ENCODE data around the gene MED25.
"Not testable (repeated sequence)": the region's sequence is repeated elsewhere in the genome, so short reads cannot be mapped to it uniquely, and the experiment has no call there.

MED25 gene

DNA sequence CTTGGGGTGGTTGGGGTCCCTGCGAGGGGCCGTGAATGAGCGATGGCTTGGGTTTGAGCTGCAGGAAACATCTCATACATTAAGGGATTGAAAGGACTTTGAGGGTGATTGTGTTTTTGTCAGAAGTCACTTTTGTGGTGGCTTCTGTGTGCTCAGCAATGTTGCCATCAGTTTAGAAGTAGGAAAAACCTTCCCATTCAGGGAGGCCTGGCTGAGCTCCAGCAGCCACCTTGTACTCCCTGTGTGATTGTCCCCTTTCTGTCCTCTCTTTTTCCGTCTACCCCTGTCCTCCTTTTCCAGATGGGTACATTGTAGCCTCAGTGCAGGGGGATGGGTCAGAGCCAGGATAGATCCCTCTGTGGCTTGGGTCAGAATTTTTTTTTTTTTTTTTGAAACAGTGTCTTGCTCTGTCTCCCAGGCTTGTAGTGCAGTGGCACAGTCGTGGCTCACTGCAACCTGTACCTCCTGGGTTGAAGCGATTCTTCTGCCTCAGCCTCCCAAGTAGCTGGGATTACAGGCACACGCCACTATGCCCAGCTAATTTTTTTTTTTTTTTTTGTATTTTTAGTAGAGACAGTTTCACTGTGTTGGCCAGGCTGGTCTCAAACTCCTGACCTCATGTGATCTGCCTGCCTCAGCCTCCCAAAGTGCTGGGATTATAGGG is 1.5 kb downstream of the MED25 start:
- DNase-seq, result not testable (repeated sequence)

DNA sequence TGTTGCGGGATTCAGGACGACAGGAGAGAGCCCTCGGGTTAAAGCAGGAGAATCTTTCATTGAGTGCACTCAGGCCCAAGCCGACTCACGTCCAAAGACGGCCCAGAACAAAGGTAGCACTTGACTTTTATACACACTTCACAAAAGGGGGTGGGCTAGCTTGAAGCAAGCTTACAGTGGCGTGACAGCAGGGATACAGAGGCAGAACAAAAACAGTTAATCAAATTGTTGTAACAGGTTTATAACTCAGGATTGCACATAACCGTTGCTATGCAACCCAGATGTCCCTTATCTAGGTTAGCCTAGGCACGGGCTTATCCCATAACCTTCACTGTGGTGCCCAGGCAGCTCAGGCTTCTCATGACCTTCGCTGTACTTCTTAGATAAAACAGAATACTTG is 2.0 kb downstream of the MED25 start:
- no peak for DNase-seq

DNA sequence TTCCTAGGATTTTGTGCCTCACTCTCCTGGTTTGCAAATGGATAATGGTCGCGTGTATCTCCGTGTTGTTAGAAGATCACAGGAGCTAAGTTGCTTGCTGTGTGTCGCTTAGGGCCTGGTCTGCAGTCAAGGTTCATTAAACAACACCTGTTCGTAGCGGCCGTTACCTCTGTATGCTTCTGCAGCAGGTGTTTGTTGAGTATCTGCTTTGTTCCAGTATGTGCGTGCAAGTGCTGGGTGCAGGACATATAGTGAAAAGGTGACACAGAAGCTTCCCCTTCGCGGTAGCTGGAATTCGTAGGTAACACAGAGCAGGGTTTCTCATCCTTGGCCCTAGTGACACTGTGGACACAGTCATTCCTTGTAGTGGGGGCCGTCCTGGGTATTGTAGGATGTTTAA is 5.4 kb downstream of the MED25 start:
- no peak for DNase-seq

DNA sequence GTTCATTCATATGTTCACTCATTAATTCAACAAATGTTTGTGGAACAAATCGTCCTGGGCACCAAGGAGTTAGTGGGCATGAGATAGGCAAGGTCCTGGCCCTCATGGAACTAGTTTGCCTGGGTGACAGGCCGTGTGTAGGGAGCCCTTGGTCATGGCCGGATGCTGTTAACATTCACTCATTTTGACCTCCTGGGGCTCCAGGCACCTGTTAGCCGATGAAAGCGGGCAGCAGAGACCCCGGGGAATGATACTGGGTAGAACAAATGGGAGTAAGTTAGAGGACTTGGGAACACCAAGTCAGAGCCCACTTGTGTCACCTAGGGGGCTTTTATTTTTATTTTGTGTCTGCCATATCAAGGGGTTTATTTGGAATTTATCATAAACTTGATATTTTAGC is 6.6 kb downstream of the MED25 start:
- DNase-seq, result no peak

DNA sequence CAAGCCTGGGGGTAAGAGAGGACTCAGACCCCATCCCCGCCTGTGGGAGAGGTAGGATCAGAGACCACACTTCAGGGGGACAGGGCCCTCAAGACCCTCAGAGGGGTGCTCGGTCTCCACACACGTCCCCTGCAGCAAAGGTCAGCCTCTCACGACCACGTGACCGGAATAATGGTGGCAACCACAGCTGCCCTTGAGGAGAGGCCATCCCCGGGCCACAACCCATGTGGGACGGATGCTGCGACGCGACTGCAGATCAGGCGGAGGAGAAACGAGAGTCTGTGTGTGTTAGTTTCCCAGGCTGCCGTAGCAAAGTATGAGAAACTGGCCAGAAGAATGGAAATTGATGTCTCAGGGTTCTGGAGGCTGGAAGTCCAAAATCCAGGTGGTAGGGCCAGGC is 8.9 kb downstream of the MED25 start:
- DNase-seq, result no peak

DNA sequence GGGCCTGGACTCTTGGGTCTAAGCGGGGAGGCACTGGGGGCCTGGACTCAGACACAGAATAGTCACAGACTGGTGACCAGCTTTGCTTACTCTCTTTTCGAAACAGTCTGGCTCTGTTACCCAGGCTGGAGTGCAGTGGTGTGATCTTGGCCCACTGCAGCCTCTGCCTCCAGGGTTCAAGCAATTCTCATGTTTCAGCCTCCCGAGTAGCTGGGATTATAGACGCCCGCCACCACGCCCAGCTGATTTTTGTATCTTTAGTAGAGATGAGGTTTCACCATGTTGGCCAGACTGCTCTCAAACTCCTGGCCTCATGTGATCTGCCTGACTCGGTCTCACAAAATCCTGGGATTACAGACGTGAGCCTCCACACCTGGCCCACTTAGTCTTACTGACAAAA is 11.1 kb downstream of the MED25 start:
- DNase-seq, result no peak

DNA sequence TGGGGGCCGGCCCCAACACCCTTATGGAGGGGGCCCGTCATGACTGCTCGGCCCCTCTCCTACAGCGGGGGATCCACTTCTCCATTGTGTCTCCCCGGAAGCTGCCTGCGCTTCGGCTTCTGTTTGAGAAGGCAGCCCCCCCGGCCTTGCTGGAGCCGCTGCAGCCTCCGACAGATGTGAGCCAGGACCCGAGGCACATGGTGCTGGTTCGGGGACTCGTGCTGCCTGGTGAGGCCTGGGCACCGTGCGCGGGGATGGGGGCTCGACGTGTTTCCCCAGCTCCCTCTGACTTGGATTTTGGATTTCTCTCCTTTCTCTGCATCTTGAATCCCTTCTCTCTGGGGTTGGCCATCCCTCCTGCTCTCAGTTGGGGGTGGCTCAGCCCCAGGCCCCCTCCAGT is 11.6 kb downstream of the MED25 start:
- no peak for DNase-seq

DNA sequence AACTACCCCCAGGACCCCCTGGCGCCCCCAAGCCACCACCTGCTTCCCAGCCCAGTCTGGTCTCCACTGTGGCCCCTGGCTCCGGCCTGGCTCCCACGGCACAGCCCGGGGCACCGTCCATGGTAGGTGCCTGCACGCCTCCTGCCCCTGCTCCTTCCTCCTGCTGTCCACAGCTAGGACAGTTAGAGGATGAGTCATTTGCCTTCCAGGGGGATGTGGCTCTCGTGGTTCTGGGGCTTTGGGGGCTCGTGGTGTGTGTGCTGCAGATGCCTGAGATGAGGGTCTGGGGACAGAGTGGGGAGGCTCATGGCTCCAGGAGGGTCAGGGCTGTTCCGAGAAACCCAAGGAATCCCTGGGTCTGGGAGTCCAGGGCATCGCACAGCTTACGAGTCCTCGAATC is 12.7 kb downstream of the MED25 start:
- no peak for DNase-seq

DNA sequence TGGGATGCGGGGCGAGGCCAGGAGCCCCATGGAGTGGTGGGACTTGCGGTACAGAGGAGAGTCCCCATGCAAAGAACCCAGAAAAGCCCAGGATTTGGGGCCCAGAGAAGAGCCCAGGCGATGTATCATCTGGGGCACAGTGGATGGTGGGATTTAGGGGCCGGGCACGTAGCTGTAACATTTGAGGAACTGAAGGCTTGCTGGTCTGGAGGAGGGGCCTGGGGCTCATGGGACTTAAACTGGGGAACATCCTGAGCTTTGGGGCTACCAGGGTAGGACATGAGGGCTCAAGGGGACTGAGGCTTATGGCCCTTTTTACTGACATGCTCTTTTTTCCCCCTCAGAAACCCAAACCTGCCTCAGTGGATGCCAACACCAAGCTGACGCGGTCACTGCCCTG is 13.5 kb downstream of the MED25 start:
- DNase-seq, result no peak

DNA sequence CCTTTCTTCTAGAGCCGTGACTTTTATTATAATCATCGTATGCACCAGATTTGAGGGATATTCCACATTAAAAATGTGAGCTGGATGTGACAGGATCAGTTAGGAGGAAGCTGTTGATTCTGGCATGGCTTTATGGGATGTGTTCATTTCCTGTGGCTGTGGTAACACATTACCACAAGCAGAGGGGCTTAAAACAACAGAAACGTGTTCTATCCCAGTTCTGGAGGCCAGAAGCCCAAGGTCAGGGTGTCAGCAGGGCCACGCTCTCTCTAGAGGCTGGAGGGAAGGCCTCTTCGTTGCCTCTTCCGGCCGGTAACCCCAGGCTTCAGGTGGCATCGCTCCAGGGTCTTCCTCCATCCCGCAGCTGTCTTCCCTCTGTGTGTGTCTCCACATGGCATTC is 14.5 kb downstream of the MED25 start:
- no peak for DNase-seq

DNA sequence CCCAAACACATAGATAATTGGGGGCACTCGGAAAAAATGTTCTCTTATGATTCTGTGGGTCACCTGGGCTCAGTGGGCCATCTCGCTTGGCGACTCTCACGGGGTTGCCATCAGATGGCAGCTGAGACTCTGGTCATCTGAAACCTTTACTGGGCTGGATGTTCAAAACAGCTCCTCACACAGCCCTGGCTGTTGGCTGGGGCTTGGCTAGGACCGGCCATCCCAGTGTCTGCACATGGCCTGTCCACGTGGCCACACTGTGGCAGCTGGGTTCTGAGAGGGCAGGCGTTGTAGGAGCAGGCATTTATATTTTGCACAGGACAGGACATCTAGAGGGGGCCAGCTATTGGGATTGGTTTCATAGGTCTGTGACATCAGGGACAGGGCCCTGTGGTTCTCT is 15.5 kb downstream of the MED25 start:
- DNase-seq, result no peak

DNA sequence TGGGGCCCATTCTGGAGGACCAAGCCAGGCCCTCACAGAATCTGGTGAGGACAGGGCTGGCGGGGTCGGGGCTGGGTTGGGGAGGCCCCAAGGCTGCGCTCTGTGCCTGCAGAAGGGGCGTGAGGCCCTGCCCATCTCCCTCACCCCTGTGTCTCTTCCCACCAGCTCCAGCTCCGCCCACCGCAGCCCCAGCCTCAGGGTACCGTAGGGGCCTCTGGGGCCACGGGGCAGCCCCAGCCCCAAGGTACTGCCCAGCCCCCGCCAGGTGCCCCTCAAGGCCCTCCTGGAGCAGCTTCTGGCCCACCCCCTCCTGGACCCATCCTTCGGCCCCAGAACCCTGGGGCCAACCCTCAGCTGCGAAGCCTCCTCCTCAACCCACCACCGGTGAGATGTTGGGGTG is 17.5 kb downstream of the MED25 start:
- no peak for DNase-seq

DNA sequence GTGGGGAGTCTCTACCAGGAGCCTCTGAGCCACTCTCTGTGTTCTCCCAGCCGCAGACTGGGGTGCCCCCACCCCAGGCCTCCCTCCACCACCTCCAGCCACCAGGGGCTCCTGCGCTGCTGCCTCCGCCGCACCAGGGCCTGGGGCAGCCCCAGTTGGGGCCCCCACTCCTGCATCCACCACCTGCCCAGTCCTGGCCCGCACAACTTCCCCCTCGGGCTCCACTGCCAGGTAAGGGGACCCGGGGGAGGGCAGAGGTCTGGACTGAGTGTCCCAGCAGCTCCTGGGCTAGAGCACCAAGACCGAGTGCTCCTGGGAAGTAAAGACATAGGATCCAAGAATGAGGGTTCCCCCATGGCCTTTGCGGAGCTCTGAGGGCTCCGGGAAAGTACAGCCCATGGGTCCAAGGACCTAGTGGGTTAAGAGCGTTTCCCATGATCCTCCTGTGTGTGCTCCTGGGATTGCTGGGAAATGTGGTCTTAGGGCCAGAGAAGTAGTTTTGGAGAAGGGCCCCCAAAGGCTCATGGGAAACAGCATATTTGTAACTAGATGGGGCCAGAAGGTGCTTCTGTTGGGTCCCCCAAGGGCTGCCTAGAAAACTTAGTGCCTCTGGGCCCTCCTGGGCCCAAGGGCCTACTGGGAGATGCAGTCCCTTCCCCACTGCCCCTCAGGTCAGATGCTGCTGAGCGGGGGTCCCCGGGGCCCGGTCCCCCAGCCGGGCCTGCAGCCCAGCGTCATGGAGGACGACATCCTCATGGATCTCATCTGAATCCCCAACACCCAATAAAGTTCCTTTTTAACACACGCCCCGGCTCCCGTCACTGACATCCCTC is 18.3 kb downstream of the MED25 start:
- no peak for DNase-seq

DNA sequence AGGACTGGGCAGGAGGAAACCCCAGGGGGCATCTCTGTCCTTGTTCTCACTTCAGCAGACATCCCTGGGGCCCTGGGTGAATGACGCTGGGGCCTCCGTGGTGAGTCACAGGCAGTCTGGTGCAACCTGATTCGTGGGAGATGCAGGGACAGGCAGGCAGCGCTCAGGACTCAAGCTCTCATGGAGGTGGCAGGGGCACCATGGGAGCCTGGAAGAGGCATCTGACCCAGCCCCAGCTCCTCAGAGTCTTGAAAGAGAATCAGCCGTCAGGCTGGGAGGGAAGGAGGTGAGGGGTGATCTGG is 18.9 kb downstream of the MED25 start:
- DNase-seq, result no peak

DNA sequence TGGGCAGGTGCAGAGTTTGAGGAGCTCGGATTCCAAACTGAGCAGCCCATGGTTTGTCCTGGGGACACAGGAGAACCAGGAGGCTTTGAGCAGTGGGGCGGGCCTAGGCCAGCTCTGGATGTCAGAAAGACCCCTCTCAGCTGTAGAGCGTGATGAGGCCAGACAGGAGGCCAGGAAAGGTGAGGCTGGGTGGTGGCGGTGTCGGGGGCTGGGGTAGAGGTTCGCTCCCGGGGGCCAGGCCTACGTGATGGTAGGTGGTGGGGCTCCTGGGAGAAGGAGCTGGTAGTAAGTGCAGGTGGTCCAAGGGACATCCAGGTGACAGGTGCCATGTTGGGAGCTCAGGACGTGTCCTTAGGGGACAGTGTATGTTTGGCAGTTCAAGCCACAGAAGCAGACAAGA is 19.3 kb downstream of the MED25 start:
- DNase-seq, result no peak

DNA sequence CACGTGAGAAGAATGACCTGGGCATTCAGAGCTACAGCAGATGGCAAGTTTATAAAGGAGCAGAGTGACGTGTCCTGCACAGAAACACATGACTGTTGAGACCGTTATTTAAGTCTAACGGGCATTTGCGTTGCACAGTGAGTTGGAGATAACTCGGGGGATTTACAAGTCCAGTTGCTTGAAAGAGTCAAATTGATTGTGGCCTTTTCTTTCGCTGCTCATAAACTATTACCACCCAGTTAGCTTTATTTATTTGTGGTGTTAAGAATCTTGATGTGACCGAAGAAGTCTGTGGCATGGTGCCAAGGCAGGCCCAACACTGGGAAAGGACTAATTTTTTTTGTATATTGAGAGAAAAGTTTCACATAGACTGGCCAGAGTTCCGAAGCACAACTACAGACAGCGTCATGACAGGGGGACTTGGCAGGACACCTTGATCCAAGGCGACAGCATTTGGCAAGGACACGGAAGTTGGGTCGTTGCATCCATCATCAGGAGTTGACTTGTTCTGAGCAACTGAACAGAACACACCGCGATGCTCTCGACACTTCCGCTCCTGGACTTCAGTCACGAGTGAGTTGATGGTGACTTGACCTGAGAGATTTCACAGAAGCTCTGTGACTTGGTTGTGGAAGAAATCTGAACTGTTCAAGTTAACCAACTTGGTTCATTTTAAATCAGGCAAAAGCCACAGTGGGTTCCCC is 20.9 kb downstream of the MED25 start:
- DNase-seq, result no peak

DNA sequence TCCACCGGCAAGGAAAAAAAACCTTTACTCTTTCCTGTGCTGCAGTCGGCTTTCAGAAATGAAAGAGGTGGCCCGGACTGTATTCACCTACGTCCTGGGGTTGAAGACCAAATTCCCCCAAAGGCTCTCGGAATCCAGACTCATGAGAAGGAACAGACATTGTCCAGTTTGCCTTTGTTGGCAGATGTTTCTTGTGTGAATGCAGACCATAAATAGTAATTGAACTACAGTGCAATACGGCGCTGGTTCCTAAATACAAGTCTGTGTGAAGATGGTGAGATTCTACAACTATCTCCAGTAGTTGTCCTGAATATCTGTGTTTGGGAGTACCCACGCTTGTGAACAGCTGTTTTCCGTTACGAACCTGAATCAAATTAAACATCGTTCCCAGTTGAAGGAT is 21.6 kb downstream of the MED25 start:
- DNase-seq, result no peak

DNA sequence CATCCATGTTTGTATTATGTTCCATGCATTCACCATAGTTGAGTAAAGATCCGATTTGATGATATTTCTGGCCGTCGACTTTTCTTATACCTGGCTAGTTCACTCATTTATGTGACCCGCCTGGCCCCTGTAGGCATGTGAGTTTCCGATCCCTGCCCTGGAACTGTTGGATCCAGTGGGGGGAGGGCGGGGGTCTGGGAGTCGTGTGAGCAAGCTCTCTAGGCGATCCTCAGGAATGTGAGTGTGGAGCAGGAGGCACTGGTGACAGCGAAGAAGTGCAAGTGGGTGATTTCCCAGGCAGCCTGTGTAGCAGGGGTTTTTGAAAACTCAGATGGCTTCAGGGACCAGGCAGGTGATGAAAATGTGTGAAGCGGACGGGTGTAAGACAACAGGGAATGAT is 22.2 kb downstream of the MED25 start:
- no peak for DNase-seq

DNA sequence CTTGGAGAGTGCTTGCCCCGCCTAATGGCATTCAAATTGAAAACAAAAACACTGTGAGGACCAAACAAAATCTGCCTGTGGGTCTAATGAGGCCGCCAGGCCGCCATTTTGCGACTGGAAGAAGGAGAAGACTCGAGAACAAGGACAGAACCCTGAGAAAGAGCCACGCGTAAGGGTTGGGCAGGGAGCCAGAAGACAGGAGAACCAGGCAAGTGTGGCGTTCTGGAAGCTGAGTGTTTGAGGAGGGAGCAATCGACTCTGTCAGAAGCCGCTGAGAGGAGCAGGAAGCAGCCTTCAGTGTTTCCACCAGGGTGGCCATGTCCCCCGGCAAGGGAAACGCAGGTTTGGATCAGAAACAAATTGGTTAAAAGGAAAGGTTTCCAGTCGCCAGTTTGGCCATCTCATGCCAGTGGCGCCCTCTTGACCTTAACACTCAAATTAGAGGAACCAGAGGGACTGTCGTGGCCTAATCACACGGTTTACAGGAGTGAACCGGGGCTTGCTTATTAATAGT is 22.7 kb downstream of the MED25 start:
- DNase-seq, result no peak

DNA sequence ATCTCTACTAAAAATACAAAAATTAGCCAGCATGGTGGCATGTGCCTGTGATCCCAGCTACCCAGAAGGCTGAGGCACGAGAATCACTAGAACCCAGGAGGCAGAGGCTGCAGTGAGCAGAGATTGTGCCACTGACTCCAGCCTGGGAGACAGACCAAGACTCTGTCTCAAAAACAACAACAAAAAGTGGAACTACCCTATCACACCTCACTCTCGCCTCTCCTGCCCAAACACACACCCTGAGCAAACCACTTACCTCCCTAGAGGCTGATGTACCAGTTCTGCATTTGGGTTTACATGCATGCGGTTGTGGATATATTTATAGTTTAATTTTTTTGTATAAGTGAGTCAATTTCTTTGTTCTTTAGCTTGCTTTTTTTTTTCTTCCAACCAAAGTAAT is 25.2 kb downstream of the MED25 start:
- DNase-seq, result no peak

DNA sequence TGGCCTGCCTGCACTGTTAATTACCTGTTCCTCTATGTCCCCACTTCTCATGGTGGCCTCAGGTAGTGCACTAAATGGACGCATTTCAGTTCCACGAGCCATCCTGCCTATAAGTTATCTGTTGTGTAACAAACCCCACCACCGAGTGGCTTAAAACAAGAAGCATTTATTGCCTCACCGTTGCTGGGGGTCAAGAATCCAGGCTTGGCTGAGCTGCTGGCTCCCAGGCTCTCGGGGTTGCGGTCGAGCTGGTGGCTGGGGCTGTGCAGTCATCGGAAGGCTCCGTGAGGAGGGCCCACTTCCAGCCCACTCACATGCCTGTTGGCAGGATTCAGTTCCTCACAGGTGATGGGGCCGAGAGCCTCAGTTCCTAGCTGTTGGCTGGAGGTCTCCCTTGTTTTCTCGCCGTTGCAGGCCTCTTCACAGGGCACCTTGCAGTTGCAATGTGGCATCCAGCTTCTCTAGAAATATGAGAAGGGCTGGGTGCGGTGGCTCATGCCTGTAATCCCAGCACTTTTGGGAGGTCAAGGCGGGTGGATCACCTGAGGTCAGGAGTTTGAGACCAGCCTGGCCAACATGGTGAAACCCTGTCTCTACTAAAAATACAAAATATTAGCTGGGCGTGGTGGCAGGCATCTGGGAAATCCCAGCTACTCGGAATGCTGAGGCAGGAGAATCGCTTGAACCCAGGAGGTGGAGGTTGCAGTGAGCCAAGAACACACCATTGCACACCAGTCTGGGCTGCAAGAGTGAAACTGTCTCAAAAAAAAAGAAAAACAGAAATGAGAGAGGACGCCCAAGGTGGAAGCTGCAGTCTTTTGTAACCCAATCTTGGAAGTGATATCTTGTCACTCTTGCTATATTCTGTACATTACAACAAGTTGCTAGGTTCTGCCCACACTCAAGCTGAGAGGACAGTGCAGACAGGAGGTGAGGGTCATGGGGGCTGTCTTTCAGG is 26.3 kb downstream of the MED25 start:
- no peak for DNase-seq

DNA sequence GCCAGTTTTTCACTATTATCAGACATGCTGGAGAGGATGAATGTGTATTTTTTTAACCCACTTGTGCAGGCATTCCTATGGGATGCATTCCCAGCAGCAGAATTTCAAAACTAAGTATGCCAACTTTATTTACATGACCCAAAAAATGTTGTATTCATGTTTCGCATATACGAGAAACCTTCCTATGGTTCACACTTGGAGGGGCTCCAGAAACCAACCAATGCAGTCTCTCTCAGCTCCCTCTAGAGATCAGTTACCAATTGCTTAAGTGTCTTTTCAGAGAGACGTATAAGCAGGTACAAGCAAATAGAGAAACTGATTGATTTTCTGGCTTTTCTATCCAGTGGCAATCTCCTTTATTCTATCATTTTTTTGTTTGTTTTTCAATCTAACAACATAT is 27.3 kb downstream of the MED25 start:
- DNase-seq, result no peak

DNA sequence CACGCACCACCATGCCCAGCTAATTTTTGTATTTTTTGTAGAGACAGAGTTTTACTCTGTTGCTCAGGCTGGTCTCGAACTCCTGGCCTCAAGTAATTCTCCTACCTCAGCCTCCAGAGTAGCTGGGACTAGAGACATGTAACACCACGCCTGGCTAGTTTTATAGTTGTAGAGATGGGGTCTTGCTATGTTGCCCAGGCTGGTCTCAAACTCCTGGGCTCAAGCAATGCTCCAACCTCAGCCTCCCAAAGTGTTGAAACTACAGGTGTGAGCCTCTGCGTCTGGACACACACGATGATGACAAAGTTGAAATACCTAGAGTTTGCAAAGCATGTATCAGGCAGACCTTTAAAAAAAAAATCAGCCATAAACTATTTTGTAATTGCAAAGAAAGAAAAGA is 28.3 kb downstream of the MED25 start:
- DNase-seq, result no peak
